OCI-LY1 (cell line): ENCODE measurements around the gene SHMT2.

Source experiments
- H2AFZ ChIP-seq: fragments of 200-600 bp; sonication (generic), shearing (Covaris generic); 2 replicates; pipeline ENCODE4 v1.6.0; 2014; ENCODE audit warnings: antibody characterized with exemption, mild to moderate bottlenecking, low read length
- H3F3A ChIP-seq: fragments of 200-600 bp; sonication (generic), shearing (Covaris generic); 2 replicates; pipeline ENCODE4 v1.6.0; 2014; ENCODE audit warnings: mild to moderate bottlenecking, antibody characterized with exemption, low read length, moderate library complexity; ENCODE audit not compliant: insufficient read depth
- H3K27ac ChIP-seq: fragments of 200-600 bp; sonication (generic); 2 replicates; pipeline ENCODE4 v1.5.1; 2014; ENCODE audit warnings: low read length, mixed run types, mild to moderate bottlenecking, low read depth; ENCODE audit not compliant: poor library complexity, severe bottlenecking
- H3K27me3 ChIP-seq: fragments of 200-600 bp; sonication (generic); 2 replicates; pipeline ENCODE4 v1.6.0; 2014; ENCODE audit warnings: antibody characterized with exemption, mild to moderate bottlenecking, low read length, moderate library complexity; ENCODE audit not compliant: insufficient read depth
- H3K36me3 ChIP-seq: fragments of 200-600 bp; sonication (generic); 2 replicates; pipeline ENCODE4 v1.6.1; 2014; ENCODE audit warnings: mild to moderate bottlenecking, antibody characterized with exemption, low read length, moderate library complexity, mixed read lengths; ENCODE audit not compliant: insufficient read depth
- H3K4me1 ChIP-seq: fragments of 200-600 bp; sonication (generic); 2 replicates; pipeline ENCODE4 v1.5.1; 2014; ENCODE audit warnings: mild to moderate bottlenecking, low read length, moderate library complexity; ENCODE audit not compliant: insufficient read depth, severe bottlenecking
- H3K4me2 ChIP-seq: fragments of 200-600 bp; sonication (generic), shearing (Covaris generic); 2 replicates; pipeline ENCODE4 v1.6.1; 2014; ENCODE audit warnings: low read length
- H3K4me3 ChIP-seq: fragments of 200-600 bp; sonication (generic); 2 replicates; pipeline ENCODE4 v1.5.1; 2014; ENCODE audit warnings: low read length, low read depth, mild to moderate bottlenecking, mixed read lengths; ENCODE audit not compliant: poor library complexity, severe bottlenecking
- H3K79me2 ChIP-seq: fragments of 200-600 bp; shearing (Covaris generic); 2 replicates; pipeline ENCODE4 v1.6.1; 2016; ENCODE audit warnings: mixed run types, low read length, mixed read lengths; ENCODE audit not compliant: insufficient read depth
- H3K9ac ChIP-seq: fragments of 200-600 bp; sonication (generic), shearing (Covaris generic); 2 replicates; pipeline ENCODE4 v1.6.1; 2014; ENCODE audit warnings: mild to moderate bottlenecking, low read length, mixed read lengths
- H3K9me2 ChIP-seq: fragments of 200-600 bp; sonication (generic), shearing (Covaris generic); 2 replicates; pipeline ENCODE4 v1.6.1; 2014; ENCODE audit warnings: low read depth, mild to moderate bottlenecking, low read length, mixed read lengths
- H3K9me3 ChIP-seq: fragments of 200-600 bp; shearing (Covaris generic); 2 replicates; pipeline ENCODE4 v1.6.1; 2014; ENCODE audit warnings: low read length, mixed read lengths
- H4K20me1 ChIP-seq: fragments of 200-600 bp; sonication (generic), shearing (Covaris generic); 2 replicates; pipeline ENCODE4 v1.6.0; 2016; ENCODE audit warnings: mild to moderate bottlenecking, low read length; ENCODE audit not compliant: insufficient read depth
- CTCF ChIP-seq: fragments of 200-600 bp; sonication (generic), shearing (Covaris generic); IDR thresholded peaks from 2 replicates; pipeline ENCODE4 v1.5.1; 2017; ENCODE audit warnings: mild to moderate bottlenecking, antibody characterized with exemption, low read length, moderate library complexity, mixed read lengths
- EZH2 ChIP-seq: fragments of 200-600 bp; sonication (generic), shearing (Covaris generic); IDR thresholded peaks from 2 replicates; pipeline ENCODE4 v1.8.0; 2017; ENCODE audit warnings: borderline replicate concordance, mixed run types, mild to moderate bottlenecking, antibody characterized with exemption, low read length, moderate library complexity, mixed read lengths

SHMT2 gene

GRCh38 chr12:57214398-57214781 is 15.1 kb upstream of the SHMT2 start:
- Histone ChIP-seq H3K36me3 (no peaks in the 10 kb centered on the region), H4K20me1 (no peaks in the 10 kb centered on the region), H3K27ac (peak overlapping the region; percentile 63), H3F3A (no peaks in the 10 kb centered on the region), H3K4me2 (peak overlapping the region; percentile 65; the same call in 1 of the 2 replicates), H3K27me3 (no peaks in the 10 kb centered on the region), H3K4me3 (peak overlapping the region; percentile 10), H3K4me1 (peaks cover 84% of the 10 kb centered on the region), H3K9me2 (no peaks in the 10 kb centered on the region), H3K9ac (no peak overlapping the region; the same call in 1 of the 2 replicates), H3K9me3 (no peaks in the 10 kb centered on the region), H3K79me2 (no peaks in the 10 kb centered on the region), H2AFZ (no peak overlapping the region)
- no peak for TF ChIP-seq EZH2
- peak; percentile 89 for TF ChIP-seq CTCF

GRCh38 chr12:57215065-57215464 is 14.4 kb upstream of the SHMT2 start:
- Histone ChIP-seq H3F3A (no peaks in the 10 kb centered on the region), H2AFZ (no peak overlapping the region), H3K9me2 (no peaks in the 10 kb centered on the region), H3K4me1 (peaks cover 91% of the 10 kb centered on the region), H3K4me3 (peak overlapping the region; percentile 73), H3K27me3 (no peaks in the 10 kb centered on the region), H3K9ac (peak overlapping the region; percentile 7; the same call in 1 of the 2 replicates), H3K79me2 (no peaks in the 10 kb centered on the region), H3K4me2 (peak overlapping the region; percentile 65; the same call in 1 of the 2 replicates), H3K9me3 (no peaks in the 10 kb centered on the region), H4K20me1 (no peaks in the 10 kb centered on the region), H3K36me3 (no peaks in the 10 kb centered on the region), H3K27ac (peak overlapping the region; percentile 63)
- no peak for TF ChIP-seq CTCF

- no peak for TF ChIP-seq EZH2
- no peak for TF ChIP-seq CTCF
- no peaks in the 10 kb centered on the region for H3F3A ChIP-seq
- no peaks in the 10 kb centered on the region for H4K20me1 ChIP-seq
- H3K4me2 ChIP-seq, result peak overlapping the region; percentile 65; the same call in 1 of the 2 replicates
- H2AFZ ChIP-seq, result no peak overlapping the region
- H3K4me1 ChIP-seq, result peaks cover 87% of the 10 kb centered on the region
- H3K4me3 ChIP-seq, result peak overlapping the region; percentile 73
- H3K9me3 ChIP-seq, result no peaks in the 10 kb centered on the region
- peak overlapping the region; percentile 7; the same call in 1 of the 2 replicates for H3K9ac ChIP-seq
- H3K27me3 ChIP-seq, result 0 out of 2 replicates have a peak, but pooled peaks cover under 1% of the 10 kb centered on the region
- no peaks in the 10 kb centered on the region for H3K79me2 ChIP-seq
- no peaks in the 10 kb centered on the region for H3K9me2 ChIP-seq
- H3K27ac ChIP-seq, result peak overlapping the region; percentile 63
- no peaks in the 10 kb centered on the region for H3K36me3 ChIP-seq
Observed at GRCh38 chr12:57215668-57216013, 13.9 kb upstream of the SHMT2 start.
